ENCODE results near the gene ABLIM1. TPM values are rescaled to one million over a fixed set of nuclear protein-coding genes. Genes with fewer than 3 reads are reported as not detected.

ABLIM1 gene
- total and polyA plus RNA-seq, 7 experiments from 2014 or later, result 109 to 440 (median 357) TPM

DNA sequence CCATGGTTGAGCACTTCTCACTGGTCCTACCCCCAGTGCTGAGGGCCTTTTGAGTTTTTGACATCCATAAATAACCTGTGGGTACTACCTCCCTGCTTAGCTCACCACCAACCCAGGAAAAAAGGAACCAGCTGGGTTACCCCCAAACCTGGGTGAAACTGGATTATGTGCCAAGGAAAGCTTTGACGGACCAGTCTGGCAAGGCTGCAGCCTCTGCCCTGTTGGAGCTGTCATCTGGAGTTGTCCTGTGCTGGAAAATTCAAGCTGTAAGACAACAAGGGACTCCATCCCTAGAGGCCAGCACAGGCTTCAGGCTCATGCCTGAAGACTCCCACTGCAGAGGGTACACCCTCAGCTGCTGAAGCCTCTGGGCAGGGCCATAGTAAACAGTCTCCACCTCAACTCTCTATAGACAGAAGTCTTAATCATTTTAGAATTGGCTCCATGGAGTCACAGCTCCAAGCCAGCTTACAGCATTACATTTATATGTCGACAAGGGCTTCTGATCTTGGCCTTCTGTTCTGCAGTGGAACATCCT lies 138.2 kb downstream of the ABLIM1 start:
- Mint-ChIP-seq H3K4me3 (peak overlapping the region in 9 of 10 donors; percentile 72 to 97 (median 87)), H3K27ac (peak overlapping the region in 8 of 9 donors; percentile 92 to 100 (median 98)), H3K4me1 (peaks cover 75 to 99% (median 94%) of the 10 kb centered on the region in 7 donors), H3K9me3 (peaks cover 0 to 2% (median 0%) of the 10 kb centered on the region in 11 donors), H3K27me3 (peaks cover 0 to 3% (median 0%) of the 10 kb centered on the region in 5 donors), H3K36me3 (peaks cover 3 to 36% (median 14%) of the 10 kb centered on the region in 5 donors)
- peaks cover 35 to 83% of the 10 kb centered on the region in 2 donors for H3K4me1 ChIP-seq (ENCODE audit: control insufficient read depth in 2 of 2, insufficient read depth in 2 of 2, low read length in 2 of 2)
- peaks cover 0 to 17% (median 0%) of the 10 kb centered on the region in 3 experiments for H3K36me3 ChIP-seq (ENCODE audit: control insufficient read depth in 2 of 3, insufficient read depth in 3 of 3, low read length in 3 of 3)
- H3K9me3 ChIP-seq (ENCODE audit: control insufficient read depth in 2 of 3, low read length in 3 of 3), result no peaks in the 10 kb centered on the region
- H3K27ac ChIP-seq (ENCODE audit: low read depth, low read length), result peak overlapping the region; percentile 94
- ChIA-PET POLR2A (interaction anchor here (1.4 to 14.4 kb wide), 5 partner anchors 6 to 23 kb away, joined by 3 to 355 read pairs (median 145); no protein-coding TSS in a partner anchor), CTCF (interaction anchor here (1.0 to 16.7 kb wide), 3 partner anchors 11 to 26 kb away, joined by 3 to 283 read pairs (median 5); no protein-coding TSS in a partner anchor)
- ATAC-seq, result no peak
- no peak for DNase-seq
- H3K4me3 ChIP-seq (ENCODE audit: low read length), result peak overlapping the region; percentile 25
- H3K27me3 ChIP-seq (ENCODE audit: control insufficient read depth in 2 of 2, insufficient read depth in 2 of 2, low read length in 2 of 2), result no peaks in the 10 kb centered on the region
- intact Hi-C loops (cut with micrococcal nuclease), result loop anchor here in 1 of 2 donors (1.0 kb wide), 1 partner anchor 21 kb away; no protein-coding TSS in a partner anchor

DNA sequence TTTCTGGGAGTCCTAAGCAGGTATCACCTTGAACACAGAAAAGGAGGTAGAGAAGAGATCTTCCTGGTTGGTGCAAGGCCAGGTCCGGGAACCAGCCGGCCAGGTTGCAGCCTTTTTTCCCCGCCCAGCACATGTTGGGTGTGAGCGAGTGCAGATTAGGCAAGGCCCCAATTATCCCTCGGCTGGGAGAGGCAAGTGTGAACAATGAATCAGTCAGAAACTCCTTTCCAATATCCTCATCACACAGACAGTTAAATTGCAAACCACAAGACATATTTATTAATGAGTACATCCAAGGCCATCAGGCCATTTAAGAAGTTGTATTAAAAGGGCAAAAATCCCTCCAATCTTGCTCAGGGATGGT lies 138.8 kb downstream of the ABLIM1 start:
- peak overlapping the region; percentile 50 to 100 (median 97) for H3K27ac Mint-ChIP-seq
- peak overlapping the region; percentile 94 for H3K27ac ChIP-seq (ENCODE audit: low read depth, low read length)
- peak overlapping the region; percentile 26 for H3K4me3 ChIP-seq (ENCODE audit: low read length)
- ChIA-PET POLR2A (interaction anchor here (1.0 to 14.4 kb wide), 6 partner anchors 6 to 23 kb away, joined by 3 to 355 read pairs (median 83); no protein-coding TSS in a partner anchor), CTCF (interaction anchor here (0.6 to 16.7 kb wide), 4 partner anchors 7 to 27 kb away, joined by 5 to 283 read pairs (median 33); no protein-coding TSS in a partner anchor)
- peaks cover 0 to 2% (median 0%) of the 10 kb centered on the region in 11 donors for H3K9me3 Mint-ChIP-seq
- peaks cover 29 to 89% of the 10 kb centered on the region in 2 donors for H3K4me1 ChIP-seq (ENCODE audit: control insufficient read depth in 2 of 2, insufficient read depth in 2 of 2, low read length in 2 of 2)
- peak overlapping the region; percentile 46 to 97 (median 86) for H3K4me3 Mint-ChIP-seq
- H3K4me1 Mint-ChIP-seq, result peaks cover 76 to 100% (median 94%) of the 10 kb centered on the region in 7 donors
- H3K27me3 ChIP-seq (ENCODE audit: control insufficient read depth in 2 of 2, insufficient read depth in 2 of 2, low read length in 2 of 2), result no peaks in the 10 kb centered on the region
- intact Hi-C loops (cut with micrococcal nuclease), result no loop called here
- DNase-seq (no peak), ATAC-seq (no peak)
- H3K36me3 Mint-ChIP-seq, result peaks cover 3 to 32% (median 14%) of the 10 kb centered on the region in 5 donors
- H3K36me3 ChIP-seq (ENCODE audit: control insufficient read depth in 2 of 3, insufficient read depth in 3 of 3, low read length in 3 of 3), result peaks cover 0 to 16% (median 0%) of the 10 kb centered on the region in 3 experiments
- no peaks in the 10 kb centered on the region for H3K9me3 ChIP-seq (ENCODE audit: control insufficient read depth in 2 of 3, low read length in 3 of 3)
- peaks cover 0 to 3% (median 0%) of the 10 kb centered on the region in 5 donors for H3K27me3 Mint-ChIP-seq

DNA sequence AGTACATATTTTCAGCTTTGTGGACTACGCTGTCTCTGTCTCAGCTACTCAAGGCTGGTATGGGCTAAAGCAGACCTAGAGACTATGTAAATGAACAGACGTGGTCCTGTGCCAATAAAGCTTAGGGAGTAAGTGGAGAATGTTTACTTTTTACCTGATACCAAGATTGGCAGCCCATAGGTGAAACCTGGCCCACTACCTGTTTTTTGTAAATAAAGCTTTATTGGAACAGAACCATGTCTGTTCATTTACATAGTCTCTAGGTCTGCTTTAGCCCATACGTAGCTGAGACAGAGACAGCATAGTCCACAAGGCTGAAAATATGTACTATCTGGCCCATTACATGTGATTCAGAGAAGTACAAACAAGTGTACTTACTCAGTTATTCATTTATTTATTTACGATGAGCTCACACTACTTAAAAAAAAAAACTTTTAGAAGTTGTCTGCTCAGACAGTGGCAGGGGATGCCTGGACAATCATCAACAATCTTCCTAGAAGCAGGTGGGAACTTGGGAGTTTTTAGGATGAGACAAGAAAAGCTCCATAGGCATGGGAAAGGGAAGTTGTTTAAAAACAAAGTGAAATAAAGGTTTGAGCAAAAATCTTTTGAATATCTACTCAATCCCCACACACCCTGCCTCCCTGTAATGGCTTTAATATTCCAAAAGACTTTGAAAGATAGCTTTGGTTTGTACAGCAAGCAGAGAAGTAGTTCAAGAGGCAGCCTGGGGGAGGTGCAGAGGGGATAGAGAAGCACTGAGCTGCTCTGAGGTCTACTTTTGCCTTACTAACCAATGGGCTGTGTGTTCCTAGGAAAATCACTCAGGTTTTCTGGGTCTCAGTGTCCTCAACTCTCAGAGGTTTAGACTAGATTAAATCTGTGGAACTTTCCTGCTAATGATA lies 139.4 kb downstream of the ABLIM1 start:
- Histone ChIP-seq H3K27me3 (ENCODE audit: control insufficient read depth in 2 of 2, insufficient read depth in 2 of 2, low read length in 2 of 2) (no peaks in the 10 kb centered on the region), H3K9me3 (ENCODE audit: control insufficient read depth in 2 of 3, low read length in 3 of 3) (no peaks in the 10 kb centered on the region), H3K27ac (ENCODE audit: low read depth, low read length) (peak overlapping the region; percentile 94), H3K4me1 (ENCODE audit: control insufficient read depth in 2 of 2, insufficient read depth in 2 of 2, low read length in 2 of 2) (peaks cover 26 to 93% of the 10 kb centered on the region in 2 donors), H3K36me3 (ENCODE audit: control insufficient read depth in 2 of 3, insufficient read depth in 3 of 3, low read length in 3 of 3) (peaks cover 0 to 16% (median 0%) of the 10 kb centered on the region in 3 experiments), H3K4me3 (ENCODE audit: low read length) (peak overlapping the region; percentile 26)
- H3K4me1 Mint-ChIP-seq, result peaks cover 74 to 100% (median 93%) of the 10 kb centered on the region in 7 donors
- intact Hi-C loops (cut with micrococcal nuclease), result no loop called here
- peaks cover 0 to 3% (median 0%) of the 10 kb centered on the region in 5 donors for H3K27me3 Mint-ChIP-seq
- ATAC-seq (no peak), DNase-seq (no peak)
- ChIA-PET CTCF (interaction anchor here (0.6 to 16.7 kb wide), 7 partner anchors 7 to 47 kb away, joined by 3 to 283 read pairs (median 4); no protein-coding TSS in a partner anchor), POLR2A (interaction anchor here (1.0 to 14.4 kb wide), 5 partner anchors 7 to 26 kb away, joined by 5 to 189 read pairs (median 21); no protein-coding TSS in a partner anchor)
- peaks cover 0 to 2% (median 0%) of the 10 kb centered on the region in 11 donors for H3K9me3 Mint-ChIP-seq
- H3K27ac Mint-ChIP-seq, result peak overlapping the region; percentile 50 to 100 (median 97)
- H3K36me3 Mint-ChIP-seq, result peaks cover 3 to 27% (median 14%) of the 10 kb centered on the region in 5 donors
- H3K4me3 Mint-ChIP-seq, result peak overlapping the region; percentile 46 to 97 (median 88)

DNA sequence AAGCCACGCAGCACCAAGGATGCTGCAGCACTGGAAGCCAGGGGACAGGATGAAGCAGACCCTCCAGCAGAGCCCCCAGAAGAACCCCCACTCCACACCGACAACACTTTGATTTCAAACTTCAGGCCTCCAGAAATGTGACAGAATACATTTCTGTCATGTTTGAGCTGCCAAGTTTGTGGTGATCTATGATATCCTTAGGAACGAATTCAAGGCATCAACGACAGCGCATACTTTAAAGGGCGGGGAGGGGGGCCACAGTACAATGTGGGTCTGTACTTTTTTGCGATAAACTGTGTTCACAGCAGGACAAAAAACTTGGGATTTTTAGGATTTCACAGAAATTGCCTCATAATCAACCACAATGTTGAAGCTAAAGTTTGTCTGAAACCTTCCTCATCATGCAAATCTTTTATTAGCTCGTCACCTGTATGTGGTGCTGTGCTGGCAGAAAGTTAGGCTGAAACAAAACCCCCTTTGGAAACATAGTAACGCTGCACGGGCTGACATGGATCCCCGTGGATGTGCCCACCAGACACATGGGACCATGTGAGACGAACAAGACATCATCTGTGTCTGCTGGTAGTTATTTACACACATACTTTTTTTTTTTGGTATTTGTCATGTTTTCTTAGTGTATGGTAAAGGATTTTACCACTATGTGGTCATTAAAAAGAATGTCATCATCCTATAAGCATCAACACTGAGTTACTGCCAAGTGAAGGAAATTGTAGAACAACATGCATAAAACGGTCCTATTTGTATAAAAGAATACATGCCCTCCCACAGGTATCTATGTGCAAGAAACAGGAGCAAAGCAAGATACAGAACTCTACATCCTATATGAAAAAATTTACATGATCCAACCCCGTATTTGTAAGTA lies 140.5 kb downstream of the ABLIM1 start:
- peaks cover 3 to 32% (median 14%) of the 10 kb centered on the region in 5 donors for H3K36me3 Mint-ChIP-seq
- H3K27me3 ChIP-seq (ENCODE audit: control insufficient read depth in 2 of 2, insufficient read depth in 2 of 2, low read length in 2 of 2), result no peaks in the 10 kb centered on the region
- peaks cover 76 to 100% (median 97%) of the 10 kb centered on the region in 7 donors for H3K4me1 Mint-ChIP-seq
- H3K4me3 Mint-ChIP-seq, result peak overlapping the region; percentile 39 to 97 (median 88)
- CTCF ChIA-PET, result interaction anchor here (0.6 to 16.7 kb wide), 6 partner anchors 8 to 46 kb away, joined by 3 to 283 read pairs (median 10); no protein-coding TSS in a partner anchor
- H3K4me1 ChIP-seq (ENCODE audit: control insufficient read depth in 2 of 2, insufficient read depth in 2 of 2, low read length in 2 of 2), result peaks cover 25 to 96% of the 10 kb centered on the region in 2 donors
- DNase-seq, result peak in 1 of 9 donors; percentile 41
- peak overlapping the region; percentile 64 to 100 (median 96) for H3K27ac Mint-ChIP-seq
- ATAC-seq, result peak; percentile 15
- H3K27ac ChIP-seq (ENCODE audit: low read depth, low read length), result peak overlapping the region; percentile 94
- POLR2A ChIA-PET, result interaction anchor here (1.3 to 14.4 kb wide), 6 partner anchors 8 to 27 kb away, joined by 3 to 189 read pairs (median 14); no protein-coding TSS in a partner anchor
- intact Hi-C loops (cut with micrococcal nuclease), result no loop called here
- no peaks in the 10 kb centered on the region for H3K9me3 ChIP-seq (ENCODE audit: control insufficient read depth in 2 of 3, low read length in 3 of 3)
- peaks cover 0 to 3% (median 0%) of the 10 kb centered on the region in 5 donors for H3K27me3 Mint-ChIP-seq
- H3K9me3 Mint-ChIP-seq, result peaks cover 0 to 2% (median 0%) of the 10 kb centered on the region in 11 donors
- peaks cover 0 to 16% (median 0%) of the 10 kb centered on the region in 3 experiments for H3K36me3 ChIP-seq (ENCODE audit: control insufficient read depth in 2 of 3, insufficient read depth in 3 of 3, low read length in 3 of 3)
- H3K4me3 ChIP-seq (ENCODE audit: low read length), result peak overlapping the region; percentile 12

DNA sequence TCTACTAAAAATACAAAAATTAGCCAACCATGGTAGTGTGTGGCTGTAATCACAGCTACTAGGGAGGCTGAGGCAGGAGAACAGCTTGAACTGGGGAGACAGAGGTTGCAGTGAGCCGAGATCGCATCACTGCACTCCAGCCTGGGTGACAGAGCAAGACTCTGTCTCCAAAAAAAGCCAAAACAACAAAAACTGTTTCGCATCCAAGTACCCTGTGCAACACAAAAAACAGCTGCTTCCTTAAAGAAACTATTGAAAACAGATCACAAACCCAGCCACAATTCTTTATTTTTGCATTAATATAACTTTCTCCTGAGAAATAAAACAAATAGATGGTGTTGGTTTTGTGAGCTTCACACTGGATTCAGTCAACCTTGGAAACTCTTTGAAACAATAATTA lies 141.7 kb downstream of the ABLIM1 start:
- intact Hi-C loops (cut with micrococcal nuclease), result no loop called here
- Histone ChIP-seq H3K4me3 (ENCODE audit: low read length) (no peak overlapping the region), H3K36me3 (ENCODE audit: control insufficient read depth in 2 of 3, insufficient read depth in 3 of 3, low read length in 3 of 3) (peaks cover 0 to 16% (median 0%) of the 10 kb centered on the region in 3 experiments), H3K9me3 (ENCODE audit: control insufficient read depth in 2 of 3, low read length in 3 of 3) (no peaks in the 10 kb centered on the region), H3K27me3 (ENCODE audit: control insufficient read depth in 2 of 2, insufficient read depth in 2 of 2, low read length in 2 of 2) (no peaks in the 10 kb centered on the region), H3K4me1 (ENCODE audit: control insufficient read depth in 2 of 2, insufficient read depth in 2 of 2, low read length in 2 of 2) (peaks cover 13 to 96% of the 10 kb centered on the region in 2 donors), H3K27ac (ENCODE audit: low read depth, low read length) (peak overlapping the region; percentile 94)
- H3K36me3 Mint-ChIP-seq, result peaks cover 3 to 38% (median 23%) of the 10 kb centered on the region in 5 donors
- H3K27ac Mint-ChIP-seq, result peak overlapping the region in 8 of 9 donors; percentile 92 to 100 (median 97)
- peak overlapping the region in 9 of 10 donors; percentile 72 to 97 (median 89) for H3K4me3 Mint-ChIP-seq
- no peaks in the 10 kb centered on the region for H3K27me3 Mint-ChIP-seq
- DNase-seq (no peak), ATAC-seq (no peak)
- peaks cover 78 to 100% (median 97%) of the 10 kb centered on the region in 7 donors for H3K4me1 Mint-ChIP-seq
- ChIA-PET CTCF (interaction anchor here (0.7 to 16.7 kb wide), 6 partner anchors 10 to 209 kb away, joined by 3 to 283 read pairs (median 10); no protein-coding TSS in a partner anchor), POLR2A (interaction anchor here (1.3 to 14.4 kb wide), 6 partner anchors 9 to 28 kb away, joined by 3 to 189 read pairs (median 16); no protein-coding TSS in a partner anchor)
- H3K9me3 Mint-ChIP-seq, result peaks cover 0 to 5% (median 0%) of the 10 kb centered on the region in 11 donors
